Tibial nerve (tissue), 3 donors: Measurements from ENCODE around the gene XYLT1.

ENCODE experiments used
- CTCF ChIP-seq, 5 experiments: fragments of 200-600 bp in 3 of 5; fragments of 450-650 bp in 2 of 5; sonication (generic) in 3 of 5; IDR thresholded peaks; one replicate each; pipeline ENCODE4 v1.5.1; 2016 to 2019; ENCODE audit warnings: antibody characterized with exemption in 5 of 5, mild to moderate bottlenecking in 3 of 5, moderate library complexity in 2 of 5
- POLR2A ChIP-seq, 2 donors: fragments of 450-650 bp; IDR thresholded peaks; one replicate each; pipeline ENCODE4 v1.6.1; 2017; ENCODE audit warnings: antibody characterized with exemption in 2 of 2, mild to moderate bottlenecking in 2 of 2, moderate library complexity in 2 of 2

- TF ChIP-seq CTCF (IDR thresholded peaks at IDR 0.05) (no peak), POLR2A (IDR thresholded peaks at IDR 0.05) (no peak)
Observed at GRCh38 chr16:17412221-17412620, 58.5 kb downstream of the XYLT1 start.
